IPS DF 6.9 (cell line): ENCODE data around the gene INPP5A.

Source experiments
- DNase-seq: peaks from one replicate; pipeline ENCODE4 v3.0.0-alpha.2; 2013; ENCODE audit warnings: low read depth, low spot score
- H3K27ac ChIP-seq: one replicate; pipeline ENCODE4 v1.5.1; 2013; ENCODE audit warnings: low read length, control low read depth
- H3K27me3 ChIP-seq: 2 replicates; pipeline ENCODE4 v1.6.1; 2013; ENCODE audit warnings: mild to moderate bottlenecking, low read length; ENCODE audit not compliant: control insufficient read depth, insufficient read depth
- H3K36me3 ChIP-seq: 2 replicates; pipeline ENCODE4 v1.6.1; 2013; ENCODE audit warnings: low read length; ENCODE audit not compliant: control insufficient read depth, insufficient read depth
- H3K4me1 ChIP-seq: 2 replicates; pipeline ENCODE4 v1.6.1; 2013; ENCODE audit warnings: low read length; ENCODE audit not compliant: control insufficient read depth, insufficient read depth
- H3K4me3 ChIP-seq: 2 replicates; pipeline ENCODE4 v1.5.1; 2013; ENCODE audit warnings: mild to moderate bottlenecking, low read length
- H3K9me3 ChIP-seq: 2 replicates; pipeline ENCODE4 v1.6.1; 2013; ENCODE audit warnings: low read length, inconsistent platforms; ENCODE audit not compliant: control insufficient read depth, insufficient read depth
- whole genome bisulfite sequencing: extraction: QIAGEN DNeasy Blood & Tissue Kit; methylation state at CpG from one replicate; pipeline ENCODE4 v1.1.7; 2013; ENCODE audit warnings: mixed read lengths, missing lambda C conversion rate; ENCODE audit not compliant: insufficient read length, insufficient coverage; 5-methylcytosine and 5-hydroxymethylcytosine counted together

The INPP5A gene

DNA sequence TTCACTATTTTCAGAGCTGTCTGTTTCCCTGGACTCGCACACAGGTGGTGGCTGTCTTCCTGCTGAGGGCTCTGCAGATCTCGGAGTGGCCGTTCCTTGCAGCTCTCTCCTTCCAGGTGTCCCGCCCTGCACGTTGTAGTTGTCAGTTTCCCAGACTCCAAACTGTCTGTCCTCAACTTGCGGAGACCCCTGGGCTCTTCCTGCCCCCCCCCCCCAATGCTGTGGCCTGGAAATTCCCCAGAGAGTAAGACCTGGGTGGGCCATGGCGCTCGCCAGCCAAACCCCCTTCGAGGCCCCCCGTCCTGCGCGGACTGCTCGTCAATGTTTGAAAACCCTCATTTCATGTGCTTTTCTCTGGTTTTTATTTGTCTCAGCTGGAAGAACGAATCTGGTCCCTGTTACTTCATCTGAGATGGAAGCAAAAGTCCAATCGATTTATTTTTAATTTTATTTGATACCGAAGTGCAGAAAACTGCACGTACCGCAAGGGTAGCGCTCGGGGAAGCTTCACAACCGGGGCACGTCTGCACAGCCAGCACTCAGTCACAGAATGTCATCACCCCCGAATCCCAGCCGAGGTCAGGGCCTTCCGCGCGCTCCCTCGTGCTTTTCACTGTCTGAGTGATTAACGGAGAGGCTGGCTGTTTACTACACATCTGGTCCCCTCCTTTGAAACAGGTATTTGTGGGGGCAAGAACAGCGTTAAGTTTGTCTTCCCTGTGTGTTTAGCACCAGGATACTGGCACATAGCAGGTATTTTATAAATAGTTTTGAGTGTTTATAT is 294.8 kb downstream of the INPP5A start:
- Histone ChIP-seq H3K9me3 (no peaks in the 10 kb centered on the region; the same call in 1 of the 2 replicates), H3K27ac (no peak overlapping the region), H3K4me1 (peaks cover 2% of the 10 kb centered on the region), H3K27me3 (no peaks in the 10 kb centered on the region), H3K4me3 (no peak overlapping the region), H3K36me3 (no peaks in the 10 kb centered on the region)
- DNase-seq = no peak
- WGBS = no CpG with 5 or more reads among the region's 30 CpGs
